Activated T-cell treated with anti-CD3 and anti-CD28 coated beads for 48 hours (primary cell): ENCODE results near the gene NKX6-1.

Experiments used
- DNase-seq: peaks from one replicate; pipeline ENCODE4 v3.0.0-alpha.2; 2020; ENCODE audit warnings: low read depth

Gene NKX6-1

DNA sequence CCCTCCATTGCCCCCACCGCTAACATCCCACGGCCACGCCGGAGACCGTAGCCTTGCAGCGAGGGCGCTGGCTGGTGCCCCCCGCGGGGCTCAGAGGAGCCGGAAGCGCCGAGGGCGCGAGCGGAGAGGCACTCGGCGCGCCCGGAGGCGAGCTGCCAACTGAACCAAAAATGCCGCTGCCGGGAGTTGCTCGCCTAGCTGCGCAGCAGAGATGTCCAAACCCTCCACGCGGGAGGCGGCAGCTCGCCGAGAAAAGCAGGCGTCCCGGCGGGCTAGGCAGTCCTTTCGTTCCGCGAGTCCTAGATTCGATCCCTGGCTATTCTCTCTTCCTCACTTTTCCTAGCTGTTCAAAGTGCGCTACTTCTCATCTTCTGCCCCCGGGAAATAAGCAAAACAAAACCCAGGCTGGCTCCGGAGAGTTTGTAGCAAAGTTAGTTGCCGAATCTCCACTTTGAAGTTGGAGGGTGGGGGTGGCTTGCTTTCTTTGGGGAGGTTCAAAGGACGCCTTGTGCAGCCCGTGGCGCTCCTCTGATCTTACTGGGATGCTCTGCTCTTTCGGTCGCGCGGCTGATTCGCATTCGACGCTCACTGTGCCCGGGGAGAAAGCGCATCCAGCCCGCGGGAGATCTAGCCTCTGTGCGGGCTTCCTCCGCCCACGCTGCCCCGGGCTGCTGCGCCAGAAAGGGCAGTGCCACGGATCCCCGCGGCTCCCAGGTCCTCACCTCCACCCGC, 723 bp downstream of the NKX6-1 start:
- no peak for DNase-seq

DNA sequence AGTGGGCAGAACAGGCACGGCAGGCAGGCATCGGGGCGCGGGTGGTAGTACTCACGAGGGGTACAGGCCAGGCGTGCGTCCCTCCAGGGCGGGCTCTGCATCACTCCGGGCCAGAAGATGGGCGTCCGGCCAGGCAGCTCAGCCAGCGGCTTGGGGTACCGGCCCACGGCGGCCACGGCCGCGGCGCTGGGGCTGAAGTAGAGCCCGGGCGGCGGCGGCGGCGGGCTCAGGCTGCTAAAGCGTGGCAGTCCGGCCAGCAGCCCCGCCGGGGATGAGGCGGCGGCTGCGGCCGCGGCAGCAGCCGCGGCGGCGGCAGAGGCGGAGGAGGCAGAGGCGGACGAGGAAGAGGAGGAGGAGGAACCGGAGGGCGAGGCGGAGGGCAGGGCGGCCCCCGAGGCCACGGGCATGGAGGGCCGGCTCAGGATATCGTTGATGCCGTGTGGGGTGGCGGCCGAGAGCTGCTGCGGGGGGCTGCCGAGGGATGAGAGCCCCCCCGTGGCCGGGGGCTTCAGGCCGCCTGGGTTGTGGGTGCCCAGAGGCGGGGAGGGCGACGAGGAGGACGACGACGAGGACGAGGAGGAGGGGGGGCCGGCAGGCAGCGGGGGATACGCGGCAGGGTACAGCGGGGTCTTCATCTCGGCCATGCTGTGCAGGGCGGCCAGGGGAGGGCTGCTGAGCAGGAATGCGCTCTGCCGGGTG, 1.4 kb downstream of the NKX6-1 start:
- DNase-seq, result no peak

DNA sequence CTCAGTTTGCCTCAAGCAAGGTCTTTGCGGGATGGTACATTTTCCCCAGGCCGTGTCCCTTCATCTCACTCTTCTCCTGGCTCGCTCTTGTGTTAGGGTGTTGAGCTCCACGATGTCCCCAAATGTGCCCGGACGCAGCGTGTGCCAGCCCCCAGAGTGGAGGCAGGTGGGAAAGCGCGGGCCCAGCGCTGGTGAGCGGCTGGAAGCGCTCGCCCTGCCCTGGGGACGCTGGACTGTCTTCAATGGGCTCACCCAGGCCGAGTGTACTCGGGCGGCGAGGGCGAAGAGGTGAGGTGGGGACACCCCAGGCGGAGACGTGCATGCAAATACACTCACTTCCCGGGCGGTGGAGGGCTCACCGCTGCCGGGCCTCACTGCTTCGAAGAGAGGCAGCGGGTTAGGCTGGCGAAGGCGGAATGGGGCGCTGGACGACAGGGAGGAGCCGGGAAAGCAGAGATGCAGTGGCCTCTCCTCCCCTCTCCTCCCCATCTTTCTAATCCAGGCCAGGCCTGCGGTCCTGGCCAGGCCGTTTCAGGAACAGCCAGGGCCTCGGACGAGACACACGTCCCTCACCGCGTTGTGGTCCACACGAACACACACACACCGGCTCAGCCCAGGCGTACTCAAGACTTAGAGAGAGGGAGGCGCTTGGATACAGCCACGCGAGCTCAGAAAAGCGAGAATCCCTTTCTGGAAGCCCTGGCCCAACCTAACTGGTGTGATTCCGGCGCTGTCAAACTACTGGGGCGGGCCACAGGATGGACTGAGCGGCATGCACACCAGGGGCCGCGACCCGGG, 2.2 kb downstream of the NKX6-1 start:
- no peak for DNase-seq

DNA sequence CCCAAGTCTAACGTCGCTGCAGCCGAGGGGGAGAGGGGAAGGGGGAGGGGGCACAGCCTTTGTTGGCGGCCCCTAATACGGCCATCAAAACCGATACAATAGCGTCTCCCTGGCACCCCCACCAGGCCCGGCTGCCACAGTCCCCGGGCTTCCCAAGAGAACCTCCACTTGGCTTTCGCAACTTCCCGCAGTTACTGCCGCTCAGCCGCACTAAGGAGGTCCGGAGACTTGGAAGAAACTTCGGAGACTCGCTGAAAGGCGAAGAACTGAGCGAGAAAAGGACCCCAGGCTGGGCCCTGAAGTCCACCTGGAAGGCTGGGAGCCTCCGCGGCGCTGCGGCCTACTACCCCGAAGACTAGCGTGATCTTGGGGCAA, 2.8 kb downstream of the NKX6-1 start:
- no peak for DNase-seq

DNA sequence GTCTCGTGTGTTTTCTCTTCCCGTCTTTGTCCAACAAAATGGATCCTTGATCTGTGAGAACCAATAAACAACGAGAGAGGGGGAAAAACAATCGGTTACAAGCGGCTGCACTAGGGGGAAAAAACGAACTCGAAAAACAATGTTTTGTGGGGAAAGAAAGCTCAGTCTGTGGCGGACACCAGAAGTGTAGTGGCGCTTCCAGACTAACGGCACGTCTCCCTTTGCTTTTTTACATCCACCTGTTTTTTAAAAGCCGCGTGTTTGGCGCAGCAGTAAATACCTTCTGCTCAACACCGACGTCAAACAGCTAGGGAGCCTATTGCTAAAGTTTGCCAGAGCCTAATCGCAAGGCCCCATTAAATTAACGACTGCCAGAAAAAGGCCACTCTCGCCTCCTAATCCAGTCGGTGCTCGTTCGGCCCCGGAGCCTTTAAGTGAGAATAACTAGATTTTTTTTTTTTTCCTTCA, 3.3 kb downstream of the NKX6-1 start:
- DNase-seq, result no peak

DNA sequence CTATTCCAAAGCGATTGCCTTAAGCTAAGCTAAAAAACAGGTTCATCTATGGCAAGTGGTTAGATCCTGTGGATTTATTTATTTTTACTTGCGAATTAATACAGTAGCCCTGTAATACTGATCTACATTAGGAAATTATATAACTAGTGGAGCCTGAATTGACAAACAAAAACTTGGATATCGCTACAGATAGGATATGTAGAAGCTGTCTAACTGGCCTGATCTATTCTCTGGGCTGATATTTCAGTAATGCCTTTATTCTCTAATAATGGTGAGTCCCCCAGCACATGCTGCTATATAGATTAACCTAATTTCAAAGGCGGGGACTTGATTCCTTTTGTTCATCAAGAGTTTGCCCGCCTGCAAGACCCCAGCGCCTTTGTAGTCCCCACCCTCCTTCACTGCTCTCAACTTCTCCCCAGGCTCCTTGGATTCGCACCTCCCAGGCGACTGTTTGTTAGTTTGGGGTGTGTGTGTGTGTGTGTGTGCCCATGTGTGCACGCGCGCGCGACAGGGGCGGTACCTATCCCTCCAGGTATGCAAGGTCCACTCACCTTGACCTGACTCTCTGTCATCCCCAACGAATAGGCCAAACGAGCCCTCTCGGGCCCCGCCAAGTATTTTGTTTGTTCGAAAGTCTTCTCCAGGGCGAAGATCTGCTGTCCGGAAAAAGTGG, 3.8 kb downstream of the NKX6-1 start:
- no peak for DNase-seq

DNA sequence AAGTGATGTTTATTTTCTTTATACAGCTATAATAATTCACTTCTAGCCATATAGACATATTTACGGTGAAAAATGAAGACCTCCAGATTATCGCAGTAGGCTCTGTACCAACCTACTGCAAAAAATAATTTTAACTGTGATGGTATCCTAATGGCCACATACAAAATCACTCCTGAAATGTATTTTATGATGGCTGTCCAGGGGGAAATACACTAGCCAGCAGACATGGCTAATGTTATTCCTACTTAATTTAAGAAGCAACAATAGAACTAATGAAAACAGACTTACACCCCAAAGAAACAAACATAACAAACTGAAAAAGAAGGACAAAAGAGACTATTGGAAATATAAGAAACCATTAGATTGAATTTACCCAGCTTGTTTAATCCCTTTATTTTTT, 4.6 kb downstream of the NKX6-1 start:
- DNase-seq, result no peak

DNA sequence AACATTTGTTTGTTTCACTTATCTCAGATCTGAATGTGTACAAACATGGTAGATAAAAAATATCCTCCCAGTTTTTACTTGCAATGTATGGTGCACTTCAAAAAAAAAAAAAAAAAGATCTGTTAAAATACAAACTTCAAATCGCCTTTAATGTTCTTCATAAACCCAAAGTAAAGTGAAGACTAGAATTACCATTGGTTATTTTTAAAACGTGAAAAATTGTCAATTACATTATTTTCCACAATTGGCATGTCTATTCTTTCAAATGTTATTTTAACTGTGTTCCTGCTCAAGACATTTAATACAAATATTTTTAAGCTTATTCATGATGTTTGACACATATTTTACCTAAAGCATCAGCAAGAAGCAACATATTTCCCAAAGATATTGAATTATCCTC, 5.0 kb downstream of the NKX6-1 start:
- DNase-seq, result no peak

DNA sequence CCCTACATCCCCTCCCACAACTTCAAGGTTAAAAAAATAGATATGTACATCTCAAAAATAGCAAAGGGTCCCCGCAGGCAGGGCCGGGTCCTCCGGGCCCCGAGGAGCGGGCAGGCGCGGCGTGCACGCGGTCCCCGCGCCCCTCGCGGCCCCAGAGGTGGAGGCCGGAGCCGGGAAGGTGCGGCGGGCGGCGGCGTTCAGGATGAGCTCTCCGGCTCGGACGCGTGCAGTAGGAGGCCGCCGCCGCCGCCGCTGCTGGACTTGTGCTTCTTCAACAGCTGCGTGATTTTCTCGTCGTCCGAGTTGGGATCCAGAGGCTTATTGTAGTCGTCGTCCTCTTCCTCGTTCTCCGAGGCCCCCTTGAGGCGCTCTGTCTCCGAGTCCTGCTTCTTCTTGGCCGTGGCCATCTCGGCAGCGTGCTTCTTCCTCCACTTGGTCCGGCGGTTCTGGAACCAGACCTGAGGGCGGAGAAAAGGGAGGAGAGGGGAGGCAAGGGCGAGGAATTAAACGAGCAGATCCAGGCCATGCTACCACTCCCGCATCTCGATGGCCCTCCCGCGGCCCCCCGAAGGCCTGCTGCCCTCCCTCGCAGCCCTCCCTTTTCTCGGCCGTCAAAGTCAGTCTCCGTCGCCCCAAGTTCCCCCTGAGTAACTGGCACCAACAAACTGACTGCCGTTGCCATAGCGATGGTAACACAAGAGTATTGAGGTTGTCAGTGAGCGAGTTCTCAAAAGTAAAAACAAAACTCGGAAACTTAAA, 5.8 kb downstream of the NKX6-1 start:
- no peak for DNase-seq

DNA sequence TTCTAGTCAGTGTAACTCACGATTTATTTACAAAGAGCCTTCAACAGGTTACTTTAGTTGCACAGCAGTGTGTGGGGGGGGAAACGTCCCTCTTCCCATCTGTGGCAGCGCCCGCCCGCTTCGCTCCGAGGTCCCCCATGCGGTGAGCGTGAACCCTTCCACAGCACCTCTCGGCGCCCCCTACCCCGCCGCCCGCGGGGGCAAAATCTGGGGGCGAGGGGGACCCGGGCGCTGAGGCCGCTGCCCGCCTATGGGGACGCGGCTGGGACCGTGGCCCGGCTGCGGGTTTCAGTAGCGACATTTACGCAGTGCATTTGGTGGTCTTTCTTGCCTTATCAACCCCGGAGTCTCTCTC, 6.4 kb downstream of the NKX6-1 start:
- DNase-seq, result no peak

DNA sequence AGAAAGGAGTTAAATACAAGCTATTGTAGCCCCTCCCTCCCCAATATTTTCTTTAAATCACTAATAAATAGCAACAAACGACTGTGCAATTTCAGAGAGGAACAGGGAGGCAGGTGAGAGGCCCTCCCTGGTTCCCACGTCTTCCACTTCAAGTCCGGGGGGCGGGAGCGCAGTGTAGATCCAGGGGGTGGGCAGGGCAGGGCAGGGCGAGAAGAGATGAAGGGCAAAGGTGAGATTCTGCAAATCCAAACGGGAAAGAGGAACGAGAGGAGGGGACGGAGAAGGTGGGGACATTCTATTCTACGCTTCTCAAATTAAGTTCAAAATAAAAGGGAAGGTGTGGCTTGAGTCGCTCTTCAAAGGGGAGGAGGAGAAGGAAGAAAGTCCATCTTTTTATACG, 6.8 kb downstream of the NKX6-1 start:
- DNase-seq, result no peak

DNA sequence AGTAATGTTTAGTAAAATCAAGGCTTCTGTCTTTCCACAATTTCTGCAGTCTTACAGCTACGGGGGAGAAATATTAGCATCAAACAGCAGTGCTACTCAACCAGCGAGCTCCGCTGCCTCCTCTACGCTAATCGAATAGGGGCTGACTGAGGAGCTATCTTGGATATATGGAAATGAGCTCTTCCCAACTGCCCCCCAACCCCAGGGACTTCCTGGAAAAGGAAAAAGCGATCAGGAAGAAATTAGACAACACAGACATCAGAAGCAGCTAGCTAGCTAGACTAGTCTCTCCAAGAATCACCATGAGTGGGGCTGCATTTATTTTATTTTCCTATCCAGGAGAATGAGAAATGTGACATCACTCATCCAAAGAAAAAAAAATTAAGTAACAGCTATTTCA, 7.6 kb downstream of the NKX6-1 start:
- no peak for DNase-seq

DNA sequence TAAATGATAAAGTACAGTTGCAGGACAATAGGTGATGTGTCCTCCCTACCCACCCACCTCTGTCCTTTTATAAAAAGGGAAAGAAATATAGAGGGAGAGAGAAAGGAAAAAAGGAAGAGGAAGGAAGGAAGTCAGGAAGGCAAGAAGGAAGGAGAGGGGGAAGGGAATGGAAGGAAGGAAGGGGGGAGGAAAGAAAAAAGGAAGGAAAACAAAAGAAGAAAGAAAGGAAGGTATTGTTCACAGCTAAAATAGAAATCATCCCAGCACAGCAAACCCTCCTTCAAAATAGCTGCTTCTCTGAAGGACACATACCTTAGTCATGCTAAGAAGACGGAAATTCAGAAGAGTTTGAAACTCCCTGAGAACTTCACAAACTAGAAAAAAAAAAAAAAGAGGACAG, 8.4 kb downstream of the NKX6-1 start:
- no peak for DNase-seq

DNA sequence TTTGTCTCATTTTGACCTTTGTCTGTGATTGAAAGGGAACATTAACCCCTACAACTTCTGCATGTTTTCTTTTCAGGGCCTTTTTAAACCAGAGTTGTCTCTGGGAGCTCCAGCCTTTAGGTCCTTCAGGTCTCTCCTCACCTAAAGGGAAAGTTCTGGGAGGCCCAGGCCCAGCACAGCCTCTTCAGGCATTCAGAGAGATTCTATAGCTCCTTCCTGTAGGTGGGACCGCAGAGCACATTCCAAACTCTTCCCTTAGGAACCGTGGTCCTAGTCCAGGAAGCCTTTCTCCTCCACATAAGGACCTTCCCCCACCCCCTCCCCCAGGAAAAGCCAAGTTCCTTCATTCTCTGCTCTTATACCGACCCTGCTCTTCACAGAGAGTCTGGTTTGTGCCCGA, 14.9 kb downstream of the NKX6-1 start:
- no peak for DNase-seq

DNA sequence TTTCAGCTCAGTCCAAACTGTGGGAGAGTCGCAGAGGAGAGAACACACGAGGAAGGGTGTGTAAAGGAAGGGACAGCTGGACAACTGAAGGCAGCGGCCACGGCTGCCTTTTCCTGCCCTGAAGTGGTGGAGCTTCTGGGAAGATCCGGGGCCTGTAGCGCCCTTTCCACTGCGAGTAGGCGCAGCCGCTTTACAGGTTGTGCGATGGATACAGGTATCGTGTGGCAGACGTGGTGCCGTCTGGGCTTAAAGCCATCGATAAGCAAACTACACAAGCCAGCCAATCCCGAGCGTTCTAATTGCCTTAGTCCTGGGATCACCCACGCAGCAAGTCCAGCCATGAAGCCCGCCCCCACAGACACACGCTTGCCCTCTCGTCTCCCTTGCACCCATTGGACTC, 15.4 kb downstream of the NKX6-1 start:
- DNase-seq, result no peak

DNA sequence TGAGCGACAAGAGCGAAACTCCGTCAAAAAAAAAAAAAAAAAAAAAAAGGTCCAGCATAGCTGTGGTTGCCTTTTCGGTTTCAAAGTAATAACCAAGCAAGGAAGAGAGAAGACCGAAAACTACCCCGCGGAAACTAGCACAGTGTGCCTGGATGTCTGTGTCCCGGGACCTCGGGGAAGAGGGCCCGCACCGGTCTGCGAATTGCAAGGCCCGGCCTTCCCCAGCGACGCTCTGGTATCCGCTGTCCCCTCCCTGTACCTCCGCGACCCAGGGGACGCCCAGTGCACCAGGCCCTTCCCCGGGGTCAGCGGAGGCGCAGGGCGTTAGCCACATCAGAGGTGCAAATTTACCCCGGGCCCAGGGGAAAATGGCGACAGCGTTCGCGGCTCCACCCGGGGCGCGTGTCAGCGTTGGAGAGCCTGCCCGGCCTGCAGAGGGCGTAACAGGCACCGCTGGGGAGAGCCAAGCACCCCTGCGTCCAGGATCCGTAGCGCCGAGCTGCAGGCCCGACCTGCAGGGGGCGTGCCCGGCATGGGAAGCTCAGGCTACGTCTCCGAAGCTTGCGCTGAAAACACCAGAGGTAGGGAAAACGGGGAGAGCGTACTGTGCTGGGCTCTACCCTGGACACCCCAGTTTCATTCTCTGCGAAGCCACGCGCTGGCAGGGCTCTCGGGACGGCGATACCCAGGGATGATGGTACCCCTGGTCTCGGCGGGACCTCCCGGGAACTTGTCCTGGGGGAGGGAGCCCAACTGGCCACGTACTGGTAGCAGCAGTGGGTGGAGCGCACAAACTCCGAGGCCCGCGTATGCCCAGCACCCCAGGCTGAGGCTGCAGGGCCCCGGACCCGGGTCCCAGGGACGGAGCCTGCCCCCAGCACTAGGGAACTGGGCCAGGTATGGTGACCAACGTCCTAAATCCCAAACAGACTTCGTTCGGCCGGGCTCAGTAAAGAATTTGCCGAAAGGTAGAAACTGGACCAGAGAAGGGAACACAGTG, 16.2 kb downstream of the NKX6-1 start:
- DNase-seq, result no peak

DNA sequence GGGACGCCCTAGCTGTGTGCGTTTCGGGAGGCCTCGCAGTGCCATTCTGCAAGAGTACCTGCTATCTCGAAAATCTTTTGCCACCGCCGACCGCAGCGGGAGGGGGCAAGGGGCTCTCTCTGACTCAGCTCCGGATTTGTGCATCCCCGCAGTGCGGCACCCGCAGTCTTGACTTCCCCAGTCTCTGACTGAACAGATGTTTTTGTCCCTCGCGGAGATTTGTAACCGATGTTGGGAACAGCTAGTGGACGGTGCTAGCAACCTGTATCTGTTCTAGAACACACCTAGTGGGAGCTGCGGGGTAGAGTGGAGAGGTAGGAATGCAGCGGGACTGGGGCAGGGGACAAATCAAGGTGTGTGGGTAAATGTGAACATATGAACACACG, 17.2 kb downstream of the NKX6-1 start:
- no peak for DNase-seq

DNA sequence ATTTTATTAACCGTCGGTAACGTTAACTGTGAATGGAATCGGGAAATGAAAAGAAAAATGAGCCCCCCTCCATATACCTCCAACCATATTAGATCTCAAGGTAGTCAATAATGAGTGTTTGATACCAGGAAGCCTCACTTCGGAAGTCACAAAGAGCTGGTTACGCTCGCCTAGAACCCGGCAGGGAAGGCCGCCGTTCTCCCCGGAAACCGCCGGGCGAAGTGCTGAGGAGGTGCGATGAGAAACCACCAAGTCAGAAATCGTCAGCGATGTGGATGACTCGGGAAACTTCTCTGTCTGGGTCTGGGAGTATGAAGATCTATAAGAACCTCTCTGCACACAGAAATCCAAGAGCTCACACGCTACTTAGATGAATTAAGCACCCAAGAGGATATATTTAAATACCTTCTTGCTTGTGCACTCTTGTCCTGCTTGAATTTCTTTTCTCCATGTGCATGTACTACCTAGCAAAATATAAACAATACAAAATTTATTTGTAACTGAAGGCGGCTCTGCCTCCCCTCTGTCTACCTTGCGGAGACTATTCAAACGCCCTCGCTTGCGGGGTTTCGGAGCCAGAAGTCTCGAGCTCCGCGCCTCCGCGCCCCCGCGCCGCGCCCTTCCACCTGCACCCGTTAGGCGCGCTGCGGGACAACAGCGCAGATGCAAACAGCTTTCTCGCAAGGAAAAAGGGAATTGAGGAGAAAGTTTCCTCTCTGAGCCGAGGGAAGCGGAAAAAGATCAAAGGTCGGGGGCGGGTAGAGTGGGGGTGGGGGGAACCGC, 17.8 kb downstream of the NKX6-1 start:
- DNase-seq, result no peak

DNA sequence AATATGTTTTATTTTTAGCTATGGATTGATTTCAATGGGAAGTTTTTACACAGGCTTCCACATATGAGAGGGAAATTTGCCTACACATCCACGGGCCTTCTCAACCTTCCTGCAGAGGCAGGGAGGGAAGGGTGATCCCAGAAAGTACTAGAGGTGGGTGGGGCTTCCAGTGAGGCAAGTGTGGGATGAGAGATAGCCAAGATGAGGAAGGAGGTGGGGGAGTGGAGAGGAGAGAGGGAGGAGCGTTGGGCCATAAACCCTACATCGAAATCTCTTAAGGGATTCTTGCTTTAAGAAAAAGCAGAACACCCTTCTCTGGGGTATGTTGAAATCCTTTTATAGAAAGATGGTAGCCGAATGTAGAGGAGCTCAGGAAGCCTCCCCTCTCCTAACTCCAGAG, 19.0 kb downstream of the NKX6-1 start:
- no peak for DNase-seq

DNA sequence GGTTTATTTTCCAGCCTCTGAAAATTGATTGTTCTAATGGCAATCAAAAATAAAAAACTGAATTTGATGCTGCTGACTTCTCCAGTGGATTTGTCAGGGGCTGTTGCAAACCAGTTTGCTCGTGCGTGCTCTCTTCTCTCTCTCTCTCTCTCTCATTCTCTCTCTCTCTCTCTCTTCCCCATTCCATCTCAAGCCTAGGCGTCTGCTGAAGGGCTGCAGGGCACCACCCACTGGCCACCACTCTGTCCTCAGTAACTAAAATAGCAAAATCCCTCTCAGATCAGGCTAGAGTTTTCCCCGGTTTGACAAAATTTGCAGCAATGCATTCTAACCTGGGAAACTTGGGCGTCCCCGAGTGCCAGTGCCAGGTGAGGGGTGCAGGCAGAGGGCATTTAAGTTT, 19.4 kb downstream of the NKX6-1 start:
- DNase-seq, result no peak
